GM12891 (cell line): ENCODE measurements around the gene LRPPRC.

ENCODE experiments used
- POLR2A ChIP-seq: IDR thresholded peaks from 2 replicates; pipeline ENCODE4 v1.6.1; 2011; ENCODE audit warnings: low read depth, low read length, control low read depth
- POLR2AphosphoS5 ChIP-seq: IDR thresholded peaks from 2 replicates; pipeline ENCODE4 v1.6.1; 2011; ENCODE audit warnings: low read depth, low read length, control low read depth
- TAF1 ChIP-seq: IDR thresholded peaks from 2 replicates; pipeline ENCODE4 v1.6.1; 2011; ENCODE audit warnings: low read depth, low read length, control low read depth

- TF ChIP-seq POLR2A (no peak), POLR2AphosphoS5 (no peak), TAF1 (no peak)
Measured at GRCh38 chr2:43840965-43841364, 154.8 kb downstream of the LRPPRC start.
